Dedifferentiated amniotic fluid mesenchymal stem cell (primary cell): Measurements from ENCODE around the gene CADPS2.
"Not testable (repeated sequence)": the region's sequence is repeated elsewhere in the genome, so short reads cannot be mapped to it uniquely, and the experiment has no call there.

Source experiments
- DNase-seq: peaks from one replicate; pipeline ENCODE4 v3.0.0-alpha.2; 2016; ENCODE audit errors: extremely low spot score

Gene CADPS2

DNA sequence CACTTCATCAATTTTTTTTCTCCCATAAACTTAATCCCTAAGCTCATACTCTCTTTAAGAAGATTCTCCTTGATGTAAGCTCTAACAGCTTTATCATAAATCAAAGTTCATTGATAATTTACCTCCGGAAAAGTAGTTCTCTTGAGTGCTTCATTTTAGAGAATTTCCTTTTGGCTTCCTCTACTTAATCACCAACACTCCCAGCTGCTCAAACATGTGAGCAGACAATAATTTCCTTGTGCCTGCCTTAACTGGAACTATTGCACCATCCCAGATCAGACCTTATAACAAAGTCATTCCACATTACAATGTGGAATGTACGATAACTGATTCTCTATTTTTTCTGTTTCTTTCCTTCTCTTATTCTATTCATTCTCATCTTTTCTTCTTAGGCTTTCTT, 587.6 kb downstream of the CADPS2 start:
- no peak for DNase-seq

DNA sequence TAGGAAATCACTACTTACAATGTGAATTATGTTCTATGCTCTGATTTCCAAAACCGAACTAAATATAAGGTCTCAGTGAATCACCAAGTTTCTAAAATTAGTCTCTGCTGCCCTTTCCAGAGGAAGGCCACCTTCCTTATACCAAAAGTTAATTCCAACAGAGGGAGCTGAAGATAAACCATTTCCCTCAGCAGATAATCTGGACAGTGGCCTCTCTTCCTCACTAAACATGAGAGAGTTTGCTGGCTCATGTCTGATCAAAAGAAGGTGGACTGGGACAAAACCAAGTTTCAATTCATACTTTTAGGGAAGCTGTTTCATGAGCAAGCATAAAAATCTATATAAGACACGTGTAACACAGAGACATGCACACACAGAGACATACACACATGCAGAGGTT, 588.1 kb downstream of the CADPS2 start:
- no peak for DNase-seq

- DNase-seq, result no peak
These were observed 595.1 kb downstream of the CADPS2 start for GRCh38 chr7:122291189-122291588.

- DNase-seq, result no peak
These were observed 595.8 kb downstream of the CADPS2 start for GRCh38 chr7:122290476-122290875.

DNA sequence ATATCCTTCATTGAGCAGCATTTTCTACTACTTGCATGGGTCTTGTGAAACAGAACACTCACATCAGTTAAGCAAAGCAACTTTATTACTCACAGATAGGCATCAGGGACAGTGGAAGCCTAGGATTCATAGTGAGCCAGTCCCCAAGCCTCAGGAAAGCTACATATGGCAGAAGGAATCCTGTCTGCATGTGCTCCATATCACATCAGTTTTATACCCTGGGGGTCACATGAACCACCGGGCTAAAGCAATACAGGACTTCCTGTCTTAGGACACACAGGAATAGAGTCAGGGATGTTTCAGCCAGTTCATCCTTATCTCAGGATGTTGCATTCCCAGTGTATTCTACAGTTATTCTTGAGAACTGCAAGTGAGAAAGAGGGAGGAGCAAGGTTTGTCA, 596.8 kb downstream of the CADPS2 start:
- DNase-seq, result no peak

DNA sequence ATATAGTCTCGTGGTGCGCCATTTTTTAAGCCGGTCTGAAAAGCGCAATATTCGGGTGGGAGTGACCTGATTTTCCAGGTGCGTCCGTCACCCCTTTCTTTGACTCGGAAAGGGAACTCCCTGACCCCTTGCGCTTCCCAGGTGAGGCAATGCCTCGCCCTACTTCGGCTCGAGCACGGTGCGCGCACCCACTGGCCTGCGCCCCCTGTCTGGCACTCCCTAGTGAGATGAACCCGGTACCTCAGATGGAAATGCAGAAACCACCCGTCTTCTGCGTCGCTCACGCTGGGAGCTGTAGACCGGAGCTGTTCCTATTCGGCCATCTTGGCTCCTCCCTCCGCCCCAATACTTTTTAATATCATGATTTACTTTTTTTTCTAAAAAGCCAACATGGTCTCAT, 601.7 kb downstream of the CADPS2 start:
- DNase-seq, result not testable (repeated sequence)

DNA sequence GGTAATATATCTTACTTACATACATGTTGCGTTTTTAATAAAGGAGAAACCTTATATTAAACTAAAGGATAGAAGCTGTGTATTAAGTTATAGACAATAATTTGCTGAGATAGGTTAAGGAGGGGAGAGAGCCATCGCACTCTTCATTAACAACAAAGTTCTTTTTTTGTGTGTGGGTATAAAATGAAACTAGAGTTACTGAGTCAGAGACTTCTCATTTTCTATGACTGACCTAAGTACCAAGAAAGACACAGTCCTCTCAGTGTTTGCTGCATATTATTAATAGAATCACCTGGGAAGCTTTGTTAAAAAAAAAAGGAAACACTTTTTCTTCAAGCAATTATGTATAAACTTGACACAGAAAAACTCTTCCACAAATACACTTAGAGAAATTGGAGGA, 613.1 kb downstream of the CADPS2 start:
- DNase-seq, result no peak

GRCh38 chr7:122269241-122269640, 617.0 kb downstream of the CADPS2 start:
- no peak for DNase-seq
